GM18909 (cell line): Measurements from ENCODE around the gene METTL16.
"Not testable (repeated sequence)": the region's sequence is repeated elsewhere in the genome, so short reads cannot be mapped to it uniquely, and the experiment has no call there.

Experiments
- ATAC-seq: cut with Tn5 transposase; IDR thresholded peaks from one replicate; pipeline ENCODE4 v1.9.1; 2021; ENCODE audit warnings: mild to moderate bottlenecking; ENCODE audit not compliant: unreplicated experiment, poor library complexity

The METTL16 gene, protein sequence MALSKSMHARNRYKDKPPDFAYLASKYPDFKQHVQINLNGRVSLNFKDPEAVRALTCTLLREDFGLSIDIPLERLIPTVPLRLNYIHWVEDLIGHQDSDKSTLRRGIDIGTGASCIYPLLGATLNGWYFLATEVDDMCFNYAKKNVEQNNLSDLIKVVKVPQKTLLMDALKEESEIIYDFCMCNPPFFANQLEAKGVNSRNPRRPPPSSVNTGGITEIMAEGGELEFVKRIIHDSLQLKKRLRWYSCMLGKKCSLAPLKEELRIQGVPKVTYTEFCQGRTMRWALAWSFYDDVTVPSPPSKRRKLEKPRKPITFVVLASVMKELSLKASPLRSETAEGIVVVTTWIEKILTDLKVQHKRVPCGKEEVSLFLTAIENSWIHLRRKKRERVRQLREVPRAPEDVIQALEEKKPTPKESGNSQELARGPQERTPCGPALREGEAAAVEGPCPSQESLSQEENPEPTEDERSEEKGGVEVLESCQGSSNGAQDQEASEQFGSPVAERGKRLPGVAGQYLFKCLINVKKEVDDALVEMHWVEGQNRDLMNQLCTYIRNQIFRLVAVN

GRCh38 chr17:2511462-2512369, at the start of gene METTL16:
Gene METTL16 (minus strand): TSS chr17:2511888. CDS start chr17:2502331, 9,557 bp downstream.
- peak; percentile 97 for ATAC-seq

- ATAC-seq: no peak
These were observed 49.0 kb upstream of the METTL16 start for GRCh38 chr17:2560658-2561057.

DNA sequence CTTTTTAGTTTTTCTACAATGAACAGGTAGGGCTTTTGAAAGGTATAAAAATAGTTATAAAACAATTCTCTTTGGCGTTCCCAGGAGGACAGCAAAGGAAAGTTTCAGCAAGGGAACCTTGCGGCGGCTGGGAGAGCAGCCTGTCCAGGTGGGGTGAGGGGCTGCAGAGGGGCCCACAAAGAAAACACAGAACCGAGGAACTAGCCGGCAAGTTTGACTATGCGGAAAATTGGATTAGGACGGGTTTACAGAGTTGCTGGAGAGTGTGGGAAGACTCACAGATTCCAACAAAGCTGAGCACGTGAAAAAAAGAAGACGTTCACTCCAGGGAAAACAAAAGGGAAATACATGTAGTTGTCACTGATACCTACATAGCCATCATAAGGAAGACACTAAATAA, 40.2 kb upstream of the METTL16 start:
- ATAC-seq: no peak

GRCh38 chr17:2551493-2551892, 39.8 kb upstream of the METTL16 start:
- no peak for ATAC-seq

DNA sequence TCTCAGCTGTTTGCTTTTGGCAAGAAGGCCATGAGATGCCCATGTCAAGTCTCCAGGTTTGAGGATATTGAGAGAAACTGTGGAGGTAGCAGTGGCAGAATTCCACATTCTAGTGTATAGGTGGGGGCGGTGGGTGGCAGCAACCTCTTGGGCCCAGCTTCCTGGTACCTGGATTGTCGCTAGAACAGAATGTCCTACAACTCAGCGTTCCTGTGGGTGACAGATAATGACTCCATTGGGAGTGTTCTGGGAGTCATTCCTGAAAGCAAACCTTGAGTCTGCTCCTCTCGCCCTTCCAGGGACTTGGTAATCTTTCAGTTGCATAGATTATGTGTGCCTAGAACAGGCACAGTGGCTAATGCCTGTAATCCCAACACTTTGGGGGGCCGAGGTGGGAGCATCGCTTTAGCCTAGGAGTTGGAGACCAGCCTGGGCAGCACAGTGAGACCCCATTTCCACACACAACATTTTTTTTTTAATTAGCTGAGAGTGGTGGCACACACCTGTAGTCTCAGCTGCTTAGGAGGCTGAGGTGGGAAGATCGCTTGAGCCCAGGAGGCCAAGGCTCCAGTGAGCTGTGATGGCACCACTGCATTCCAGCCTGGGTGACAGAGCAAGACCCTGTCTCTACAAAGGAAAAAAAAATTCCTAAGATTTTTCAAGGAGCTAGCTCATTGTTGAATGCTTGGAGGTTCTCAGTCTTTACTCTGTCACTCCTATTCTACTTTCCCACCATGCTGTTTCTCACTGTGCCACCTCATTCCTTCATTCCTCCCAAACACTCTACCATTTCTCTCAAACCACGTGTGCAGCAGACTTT, 37.9 kb upstream of the METTL16 start:
- no peak for ATAC-seq

- ATAC-seq: not testable (repeated sequence)
These were observed 36.3 kb upstream of the METTL16 start for GRCh38 chr17:2548026-2548425.

DNA sequence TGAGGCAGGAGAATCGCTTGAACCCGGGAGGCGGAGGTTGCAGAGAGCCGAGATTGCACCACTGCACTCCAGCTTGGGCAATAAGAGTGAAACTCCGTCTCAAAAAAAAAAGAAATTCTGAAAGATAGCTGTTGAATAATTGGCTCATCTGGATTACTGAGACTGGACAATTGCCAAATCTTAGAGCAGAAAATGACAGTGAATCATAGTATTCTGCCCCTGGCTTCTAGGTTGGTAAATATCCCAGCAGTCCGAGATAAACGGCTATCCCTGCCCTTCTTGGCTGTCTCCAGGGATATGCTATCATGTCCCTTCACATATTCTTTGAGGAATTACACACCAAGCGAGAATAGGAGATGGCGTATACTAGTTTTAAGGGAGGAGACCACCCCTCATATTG, 35.5 kb upstream of the METTL16 start:
- ATAC-seq: no peak

DNA sequence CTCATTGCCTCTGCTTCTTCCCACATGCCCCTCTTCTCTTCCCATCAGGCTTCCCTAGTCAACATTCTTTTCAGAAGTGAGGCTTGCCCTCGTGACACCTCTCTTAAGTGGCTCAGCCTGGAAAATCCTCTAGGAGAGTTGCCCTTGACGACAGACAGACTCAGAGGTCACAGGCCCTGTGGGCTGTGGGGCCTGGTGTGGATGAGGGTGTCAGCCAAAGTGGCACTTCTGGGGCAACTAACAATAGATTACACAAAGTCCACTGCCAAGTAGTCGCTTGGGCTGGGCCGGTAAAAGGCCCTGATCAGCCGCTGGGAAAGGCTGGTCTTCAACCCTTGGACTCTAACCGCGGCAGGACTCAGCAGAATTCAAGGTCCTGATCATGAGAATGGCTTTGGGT, 33.7 kb upstream of the METTL16 start:
- no peak for ATAC-seq

- ATAC-seq: no peak
These were observed 30.8 kb upstream of the METTL16 start for GRCh38 chr17:2542456-2542855.

- ATAC-seq: no peak
These were observed 30.4 kb upstream of the METTL16 start for GRCh38 chr17:2542056-2542455.

GRCh38 chr17:2537579-2537978, 25.9 kb upstream of the METTL16 start:
- ATAC-seq: not testable (repeated sequence)

DNA sequence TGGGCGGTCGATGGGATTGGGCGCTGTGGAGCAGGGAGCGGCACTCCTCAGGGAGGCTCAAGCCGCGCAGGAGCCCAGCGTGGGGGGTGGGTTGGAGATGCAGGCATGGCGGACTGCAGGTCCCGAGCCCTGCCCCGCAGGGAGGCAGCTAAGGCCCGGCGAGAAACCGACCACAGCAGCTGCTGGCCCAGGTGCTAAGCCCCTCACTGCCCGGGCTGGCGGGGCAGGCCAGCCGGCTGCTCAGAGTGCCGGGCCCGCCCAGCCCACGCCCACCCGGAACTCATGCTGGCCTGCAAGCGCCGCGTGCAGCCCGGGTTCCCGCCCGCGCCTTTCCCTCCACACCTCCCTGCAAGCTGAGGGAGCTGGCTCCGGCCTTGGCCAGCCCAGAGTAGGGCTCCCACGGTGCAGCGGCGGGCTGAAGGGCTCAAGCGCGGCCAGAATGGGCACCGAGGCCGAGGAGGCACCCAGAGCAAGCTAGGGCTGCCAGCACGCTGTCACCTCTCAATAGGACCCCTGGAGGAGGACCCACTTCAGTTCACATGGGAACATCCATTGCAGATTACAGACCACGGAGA, 20.5 kb upstream of the METTL16 start:
- ATAC-seq: no peak

DNA sequence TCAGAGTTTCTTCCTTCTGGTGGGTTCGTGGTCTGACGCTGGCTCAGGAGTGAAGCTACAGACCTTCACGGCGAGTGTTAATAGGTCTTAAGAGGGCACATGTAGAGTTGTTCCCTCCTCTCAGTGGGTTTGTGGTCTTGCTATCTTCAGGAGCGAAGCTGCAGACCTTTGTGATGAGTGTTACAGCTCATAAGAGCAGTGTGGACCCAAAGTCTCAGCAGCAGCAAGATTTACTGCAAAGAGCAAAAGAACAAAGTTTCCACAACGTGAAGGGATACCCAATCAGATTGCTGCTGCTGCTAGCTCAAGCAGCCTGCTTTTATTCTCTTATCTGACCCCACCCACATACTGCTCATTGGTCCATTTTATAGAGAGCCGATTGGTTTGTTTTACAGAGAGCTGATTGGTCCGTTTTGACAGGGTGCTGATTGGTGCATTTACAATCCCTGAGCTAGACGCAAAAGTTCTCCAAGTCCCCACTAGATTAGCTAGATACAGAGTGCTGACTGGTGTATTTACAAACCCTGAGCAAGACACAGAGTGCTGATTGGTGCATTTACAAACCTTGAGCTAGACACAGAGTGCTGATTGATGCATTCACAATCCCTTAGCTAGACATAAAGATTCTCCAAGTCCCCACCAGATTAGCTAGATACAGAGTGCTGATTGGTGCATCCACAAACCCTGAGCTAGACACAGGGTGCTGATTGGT, 19.7 kb upstream of the METTL16 start:
- not testable (repeated sequence) for ATAC-seq

DNA sequence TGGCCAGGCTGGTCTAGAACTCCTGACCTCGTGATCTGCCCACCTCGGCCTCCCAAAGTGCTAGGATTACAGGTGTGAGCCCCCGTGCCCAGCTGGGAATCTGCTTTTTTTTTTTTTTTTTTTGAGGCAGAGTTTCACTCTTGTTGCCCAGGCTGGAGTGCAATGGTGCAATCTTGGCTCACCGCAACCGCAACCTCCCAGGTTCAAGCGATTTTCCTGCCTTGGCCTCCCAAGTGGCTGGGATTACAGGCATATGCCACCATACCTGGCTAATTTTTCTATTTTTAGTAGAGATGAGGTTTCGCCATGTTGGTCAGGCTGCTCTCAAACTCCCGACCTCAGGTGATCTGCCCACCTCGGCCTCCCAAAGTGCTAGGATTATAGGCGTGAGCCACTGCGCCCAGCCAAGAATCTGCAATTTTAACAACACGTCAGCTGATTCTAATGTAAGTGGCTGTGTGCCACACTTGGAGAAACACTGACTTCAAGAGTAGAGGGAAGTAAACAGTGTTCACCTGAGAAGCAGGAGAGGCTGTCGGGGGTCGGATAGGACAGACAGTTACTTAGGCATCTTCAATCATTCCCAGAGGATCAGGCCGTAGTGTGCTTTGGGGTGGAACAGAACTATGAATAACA, 10.2 kb upstream of the METTL16 start:
- ATAC-seq: not testable (repeated sequence)

DNA sequence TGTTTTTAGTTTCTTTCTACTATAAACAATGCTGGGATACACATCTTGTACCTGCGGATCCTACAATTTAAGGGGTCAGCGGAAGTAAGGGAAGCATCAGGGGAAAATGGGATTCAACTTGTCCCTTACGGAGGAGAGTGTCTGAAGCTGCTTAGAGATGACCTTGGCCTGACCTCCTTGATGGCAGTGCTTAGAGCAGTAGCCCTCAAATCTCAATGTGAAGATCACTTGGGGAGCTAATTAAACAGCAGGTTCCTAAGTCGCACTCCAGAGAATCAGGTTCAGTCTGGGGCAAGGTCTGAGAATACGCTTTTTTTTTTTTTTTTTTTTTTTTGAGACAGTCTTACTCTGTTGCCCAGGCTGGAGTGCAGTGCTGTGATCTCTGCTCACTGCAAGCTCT, 9.6 kb upstream of the METTL16 start:
- ATAC-seq: no peak

DNA sequence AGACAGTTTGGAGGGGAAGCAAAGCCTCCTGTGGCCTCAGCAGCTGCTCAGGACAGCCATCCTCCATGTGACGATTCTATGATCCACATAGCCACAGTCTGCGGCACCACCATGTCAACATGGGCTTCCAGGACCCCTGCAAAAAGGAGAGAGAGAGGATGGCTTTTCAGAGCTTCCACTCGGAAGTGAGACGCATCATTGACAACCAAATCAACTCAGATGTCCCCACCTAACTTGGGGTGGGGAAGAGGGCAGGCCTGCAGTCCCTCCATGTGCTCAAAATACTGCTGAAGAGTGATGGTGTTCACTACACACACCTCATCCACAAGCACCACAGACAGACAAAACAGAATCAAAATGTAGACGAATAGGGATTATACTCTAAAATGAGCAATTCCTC, 5.9 kb upstream of the METTL16 start:
- ATAC-seq: no peak

DNA sequence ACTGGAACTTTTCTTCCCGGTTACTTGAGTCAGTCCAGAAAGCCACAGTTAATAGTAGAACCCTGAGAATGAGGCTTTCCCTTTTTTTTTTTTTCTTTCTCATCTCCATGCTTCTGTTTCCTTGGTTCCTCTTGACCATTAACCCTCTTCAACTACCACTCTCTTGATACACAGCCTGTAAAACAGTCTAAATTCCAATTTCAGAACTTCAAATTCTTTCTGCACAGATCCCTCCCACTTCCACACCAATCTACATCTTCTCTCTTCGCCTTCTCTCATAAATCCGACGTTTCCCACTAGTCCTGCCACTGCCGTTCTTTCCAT, 588 bp downstream of the METTL16 start:
- no peak for ATAC-seq

GRCh38 chr17:2510559-2510958, 1.1 kb downstream of the METTL16 start:
- ATAC-seq: no peak

DNA sequence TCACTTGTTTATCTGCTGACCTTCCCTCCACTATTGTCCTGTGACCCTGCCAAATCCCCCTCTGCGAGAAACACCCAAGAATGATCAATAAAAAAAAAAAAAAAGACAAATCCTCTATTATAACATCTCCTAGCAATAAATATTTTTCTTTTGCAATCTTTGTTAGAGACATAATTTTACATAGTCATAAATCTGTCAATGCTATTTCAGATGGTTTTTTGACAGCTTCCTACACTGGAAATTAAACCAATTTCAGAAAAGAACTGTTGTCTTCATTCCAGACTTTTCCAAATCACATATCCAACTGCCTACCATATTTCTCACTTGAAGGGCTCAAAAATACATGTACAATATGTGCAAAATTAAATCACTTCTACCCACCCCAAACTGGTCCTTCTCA, 3.7 kb downstream of the METTL16 start:
- no peak for ATAC-seq
